Body of pancreas (tissue), 4 donors: ENCODE measurements around the gene ATF7IP2. TPM values are rescaled to one million over a fixed set of nuclear protein-coding genes. Genes with fewer than 3 reads are reported as not detected.
A peak's percentile ranks its signal among the peaks of the same experiment; 100 is the strongest.

Experiments
- ATAC-seq: fragments of 150-250 bp; one replicate; pipeline ENCODE4 v1.9.1; 2016
- DNase-seq, 4 donors: peaks; one replicate each; pipeline ENCODE4 v3.0.0-alpha.2; 2019
- H3K27ac ChIP-seq, 4 donors: fragments of 200-600 bp; sonication (generic); 1 replicate in 3 of 4; 2 replicates in 1 of 4; pipeline versions ENCODE4 v1.5.1 to v1.6.1; 2016 to 2019; ENCODE audit warnings: mild to moderate bottlenecking in 1 of 4, mixed read lengths in 1 of 4, moderate library complexity in 1 of 4
- H3K27me3 ChIP-seq, 2 donors: fragments of 200-600 bp; sonication (generic); one replicate each; pipeline ENCODE4 v1.6.0; 2016; ENCODE audit warnings: mild to moderate bottlenecking in 1 of 2
- H3K36me3 ChIP-seq, 2 donors: fragments of 200-600 bp; sonication (generic); replicated peaks in 1 of 2; 2 replicates each; pipeline ENCODE4 v1.5.1; 2016; ENCODE audit warnings: low read depth in 2 of 2; ENCODE audit not compliant: insufficient read depth in 1 of 2
- H3K4me1 ChIP-seq: fragments of 200-600 bp; sonication (generic); one replicate; pipeline ENCODE4 v1.6.0; 2016
- H3K4me3 ChIP-seq, 2 donors: fragments of 200-600 bp; sonication (generic); 1 replicate in 1 of 2; 2 replicates in 1 of 2; pipeline ENCODE4 v1.5.1; 2016 to 2019
- H3K9me3 ChIP-seq, 3 donors: fragments of 200-600 bp; sonication (generic); 1 replicate in 2 of 3; 2 replicates in 1 of 3; pipeline ENCODE4 v1.5.1; 2016
- CTCF ChIP-seq, 7 experiments: fragments of 450-650 bp in 4 of 7; fragments of 200-600 bp in 3 of 7; sonication (generic) in 3 of 7; IDR thresholded peaks; one replicate each; pipeline ENCODE4 v1.5.1; 2016 to 2019; ENCODE audit warnings: antibody characterized with exemption in 7 of 7
- POLR2A ChIP-seq, 3 donors: fragments of 450-650 bp; IDR thresholded peaks; one replicate each; pipeline ENCODE4 v1.6.1; 2016; ENCODE audit warnings: antibody characterized with exemption in 3 of 3, mild to moderate bottlenecking in 2 of 3
- WGBS, 2 donors: methylation state at CpG; one replicate each; pipeline ENCODE4 v1.1.5; 2017; 5-methylcytosine and 5-hydroxymethylcytosine counted together
- intact Hi-C: fragments of 100-400 bp; cut with DNase I; formaldehyde crosslinking; loops from one replicate; pipeline ENCODE4 v1.15.1; 2023
- total RNA-seq, 2 donors: library from RNA; depleted of rRNA; stranded (reverse); fragments of >200 nt; gene quantifications; one replicate each; pipeline ENCODE4 v1.1.0, GENCODE V29; 2016

ATF7IP2 gene
- total RNA-seq, 2 donors from 2014 or later = 15.8 to 22.8 TPM

- DNase-seq (no peak), ATAC-seq (no peak)
- peaks cover 0 to 6% (median 0%) of the 10 kb centered on the region in 3 donors for H3K9me3 ChIP-seq
- H3K4me1 ChIP-seq = peaks cover 6% of the 10 kb centered on the region
- no peaks in the 10 kb centered on the region for H3K36me3 ChIP-seq
- intact Hi-C loops = no loop called here
- no peak overlapping the region for H3K4me3 ChIP-seq
- TF ChIP-seq CTCF (IDR thresholded peaks at IDR 0.05) = no peak
- TF ChIP-seq POLR2A (IDR thresholded peaks at IDR 0.05) = no peak
- no peak overlapping the region for H3K27ac ChIP-seq
- WGBS, 2 donors = 79 to 86% methylated on average over 5 of the region's 5 CpGs
- no peaks in the 10 kb centered on the region for H3K27me3 ChIP-seq
These were observed 108.6 kb downstream of the ATF7IP2 start for GRCh38 chr16:10494343-10495030.

- TF ChIP-seq POLR2A (IDR thresholded peaks at IDR 0.05) (no peak), CTCF (IDR thresholded peaks at IDR 0.05) (no peak)
- intact Hi-C loops = no loop called here
- Histone ChIP-seq H3K4me1 (peaks cover 6% of the 10 kb centered on the region), H3K36me3 (no peaks in the 10 kb centered on the region), H3K9me3 (peaks cover 0 to 6% (median 0%) of the 10 kb centered on the region in 3 donors), H3K27me3 (no peaks in the 10 kb centered on the region), H3K4me3 (no peak overlapping the region), H3K27ac (no peak overlapping the region)
- 81 to 90% methylated on average over 6 of the region's 6 CpGs for WGBS, 2 donors
- ATAC-seq (no peak), DNase-seq (no peak)
These were observed 109.1 kb downstream of the ATF7IP2 start for GRCh38 chr16:10495031-10495345.

GRCh38 chr16:10497132-10498101, 111.6 kb downstream of the ATF7IP2 start:
- peak in 3 of 4 donors; percentile 22 to 65 (median 56) for DNase-seq
- peak; percentile 45 for ATAC-seq
- H3K27me3 ChIP-seq = no peaks in the 10 kb centered on the region
- WGBS, 2 donors = 69 to 80% methylated on average over 13 of the region's 13 CpGs
- peaks cover 0 to 6% (median 0%) of the 10 kb centered on the region in 3 donors for H3K9me3 ChIP-seq
- peaks cover 6% of the 10 kb centered on the region for H3K4me1 ChIP-seq
- no peaks in the 10 kb centered on the region for H3K36me3 ChIP-seq
- H3K4me3 ChIP-seq = no peak overlapping the region
- intact Hi-C loops = no loop called here
- H3K27ac ChIP-seq = peak overlapping the region in 1 of 4 donors; percentile 12
- no peak for TF ChIP-seq POLR2A (IDR thresholded peaks at IDR 0.05)
- no peak for TF ChIP-seq CTCF (IDR thresholded peaks at IDR 0.05)

- Histone ChIP-seq H3K27me3 (no peaks in the 10 kb centered on the region), H3K9me3 (no peaks in the 10 kb centered on the region), H3K27ac (no peak overlapping the region), H3K36me3 (no peaks in the 10 kb centered on the region), H3K4me1 (peaks cover 6% of the 10 kb centered on the region), H3K4me3 (no peak overlapping the region)
- no peak for TF ChIP-seq POLR2A (IDR thresholded peaks at IDR 0.05)
- TF ChIP-seq CTCF (IDR thresholded peaks at IDR 0.05) = no peak
- WGBS, 2 donors = 91 to 98% methylated on average over 3 of the region's 3 CpGs
- DNase-seq (no peak), ATAC-seq (no peak)
- intact Hi-C loops = no loop called here
These were observed 114.7 kb downstream of the ATF7IP2 start for GRCh38 chr16:10500582-10500981.
